Psoas muscle (tissue), 8 donors: ENCODE data around the gene PRUNE2. TPM values are rescaled to one million over a fixed set of nuclear protein-coding genes. Genes with fewer than 3 reads are reported as not detected.

Experiments
- ATAC-seq, 4 donors: fragments of 200-7000 bp; cut with Tn5 transposase; one replicate each; pipeline ENCODE4 v1.9.1; 2020; ENCODE audit warnings: moderate library complexity in 3 of 4, mild to moderate bottlenecking in 2 of 4
- DNase-seq, 2 donors: peaks; one replicate each; pipeline ENCODE4 v3.0.0-alpha.2; 2020
- H3K27ac ChIP-seq: fragments of 200-600 bp; one replicate; pipeline ENCODE4 v1.8.0; 2022
- H3K27me3 ChIP-seq, 3 donors: fragments of 200-600 bp in 1 of 3; one replicate each; pipeline versions ENCODE4 v1.6.1 to v1.8.0; 2013 to 2022; ENCODE audit warnings: low read length in 2 of 3, mild to moderate bottlenecking in 2 of 3, moderate library complexity in 1 of 3; ENCODE audit not compliant: insufficient read depth in 3 of 3
- H3K36me3 ChIP-seq, 2 donors: fragments of 200-600 bp in 1 of 2; one replicate each; pipeline versions ENCODE4 v1.6.1 to v1.8.0; 2013 to 2022; ENCODE audit warnings: low read depth in 1 of 2, mild to moderate bottlenecking in 1 of 2, moderate library complexity in 1 of 2; ENCODE audit not compliant: insufficient read depth in 1 of 2
- H3K4me1 ChIP-seq: fragments of 200-600 bp; one replicate; pipeline ENCODE4 v1.8.0; 2022
- H3K4me3 ChIP-seq: fragments of 200-600 bp; one replicate; pipeline ENCODE4 v1.8.0; 2022; ENCODE audit warnings: mild to moderate bottlenecking
- H3K9me3 ChIP-seq: fragments of 200-600 bp; one replicate; pipeline ENCODE4 v1.8.0; 2022
- CTCF ChIP-seq: fragments of 200-600 bp; IDR thresholded peaks from one replicate; pipeline ENCODE4 v1.8.0; 2022; ENCODE audit warnings: antibody characterized with exemption
- WGBS, 3 donors: extraction: QIAGEN DNeasy Blood & Tissue Kit; methylation state at CpG; one replicate each; pipeline versions ENCODE4 v1.1.6 to v1.1.7; 2013; 5-methylcytosine and 5-hydroxymethylcytosine counted together
- intact Hi-C, 2 donors: fragments of 100-400 bp; cut with DNase I; formaldehyde crosslinking; loops; one replicate each; pipeline versions ENCODE4 v1.11.0 to v1.14.2; 2022
- polyA plus RNA-seq, 3 donors: library from polyadenylated mRNA; stranded (reverse); fragments of 200-250 nt; gene quantifications; one replicate each; pipeline ENCODE4 v1.2.3, GENCODE V29; 2013
- total RNA-seq, 4 donors: library from RNA; stranded (reverse); fragmentation: NEBNext Ultra II Directional in 2 of 4; extraction: Animal tissue kit (Norgen Biotek cat#: 25700) in 2 of 4; gene quantifications; one replicate each; pipeline versions ENCODE4 v1.2.1 to v1.2.4, GENCODE V29; 2021 to 2023
- donor health status: healthy with polysubstance abuse.
- donor health status: DM: no; HTN: no; CAD: no; lungs with moderate emphysema.
- donor health status: Bipolar disorder and iron deficiency.
- donor health status: healthy.
- donor health status: DM: yes; HTN: yes; CAD: no.
- donor health status: DM: no; HTN: no; CAD: no.
- donor health status: DM: no; HTN: no; CAD: no.
- donor health status: DM: yes; HTN: yes; CAD: no.

PRUNE2 gene
- total and polyA plus RNA-seq, 7 donors: 1.2 to 79.9 (median 3.6) TPM

GRCh38 chr9:76855015-76855414 lies 50.9 kb downstream of the PRUNE2 start:
- ATAC-seq (no peak), DNase-seq (no peak)
- Histone ChIP-seq H3K4me1 (no peaks in the 10 kb centered on the region), H3K36me3 (no peaks in the 10 kb centered on the region), H3K27me3 (peaks cover 0 to 3% (median 0%) of the 10 kb centered on the region in 3 donors), H3K27ac (no peak overlapping the region), H3K4me3 (no peak overlapping the region), H3K9me3 (no peaks in the 10 kb centered on the region)
- 89 to 92% (median 90%) methylated on average over 1 of the region's 1 CpG for WGBS, 3 donors
- no peak for TF ChIP-seq CTCF
- intact Hi-C loops: no loop called here

- Histone ChIP-seq H3K27me3 (peaks cover 0 to 3% (median 0%) of the 10 kb centered on the region in 3 donors), H3K36me3 (no peaks in the 10 kb centered on the region), H3K4me3 (no peak overlapping the region), H3K27ac (no peak overlapping the region), H3K9me3 (no peaks in the 10 kb centered on the region), H3K4me1 (no peaks in the 10 kb centered on the region)
- no peak for TF ChIP-seq CTCF
- intact Hi-C loops: no loop called here
- no peak for DNase-seq
- 82 to 88% (median 87%) methylated on average over 2 of the region's 2 CpGs for WGBS, 3 donors
- no peak for ATAC-seq
Observed at GRCh38 chr9:76852026-76852425, 53.9 kb downstream of the PRUNE2 start.

GRCh38 chr9:76846297-76846696 lies 59.6 kb downstream of the PRUNE2 start:
- Histone ChIP-seq H3K27ac (no peak overlapping the region), H3K27me3 (peaks cover 0 to 3% (median 0%) of the 10 kb centered on the region in 3 donors), H3K4me3 (no peak overlapping the region), H3K36me3 (no peaks in the 10 kb centered on the region), H3K4me1 (no peaks in the 10 kb centered on the region), H3K9me3 (no peaks in the 10 kb centered on the region)
- WGBS, 3 donors: 88 to 91% (median 89%) methylated on average over 9 of the region's 9 CpGs
- ATAC-seq (no peak), DNase-seq (no peak)
- TF ChIP-seq CTCF: no peak
- intact Hi-C loops: no loop called here

- no peak overlapping the region for H3K27ac ChIP-seq
- H3K4me3 ChIP-seq: no peak overlapping the region
- no peaks in the 10 kb centered on the region for H3K9me3 ChIP-seq
- intact Hi-C loops: no loop called here
- no peaks in the 10 kb centered on the region for H3K36me3 ChIP-seq
- WGBS, 3 donors: 83 to 86% (median 83%) methylated on average over 4 of the region's 4 CpGs
- H3K27me3 ChIP-seq: peaks cover 0 to 3% (median 0%) of the 10 kb centered on the region in 3 donors
- TF ChIP-seq CTCF: no peak
- DNase-seq: no peak
- ATAC-seq: no peak
- no peaks in the 10 kb centered on the region for H3K4me1 ChIP-seq
Observed at GRCh38 chr9:76845254-76845653, 60.7 kb downstream of the PRUNE2 start.

GRCh38 chr9:76835571-76836283 lies 70.2 kb downstream of the PRUNE2 start:
- Histone ChIP-seq H3K36me3 (no peaks in the 10 kb centered on the region), H3K27ac (peak overlapping the region; percentile 56), H3K4me3 (peak overlapping the region; percentile 23), H3K27me3 (no peaks in the 10 kb centered on the region), H3K4me1 (peaks cover 11% of the 10 kb centered on the region), H3K9me3 (no peaks in the 10 kb centered on the region)
- intact Hi-C loops: no loop called here
- peak; percentile 63 to 94 (median 81) for ATAC-seq
- WGBS, 3 donors: 22 to 35% (median 27%) methylated on average over 7 of the region's 7 CpGs
- TF ChIP-seq CTCF: no peak
- no peak for DNase-seq
